HepG2 (cell line): ENCODE data around the gene GRIK1. TPM values are rescaled to one million over a fixed set of nuclear protein-coding genes. Genes with fewer than 3 reads are reported as not detected.

Experiments
- ATAC-seq: fragments of 200-7000 bp; cut with Tn5 transposase; 3 replicates; pipeline ENCODE4 v1.9.1; 2020; ENCODE audit warnings: mild to moderate bottlenecking, moderate library complexity
- BruUV-seq: library from RNA; stranded (reverse); fragments of 400-500 nt; replicated peaks from 2 replicates; lab custom pipeline; 2021; lab: Mats Ljungman, UMichigan
- CTCF ChIA-PET: fragments of 300-600 bp; formaldehyde crosslinking; extraction: SDS; loops from one replicate; lab custom pipeline; 2021; ENCODE audit warnings: low total read pairs, inconsistent platforms, low intra/inter-chr PET ratio; lab: Yijun Ruan, JAX
- POLR2A ChIA-PET: fragments of 350-600 bp; sonication (Branson Sonifier 250); formaldehyde crosslinking; loops from one replicate; lab custom pipeline; 2020; ENCODE audit warnings: antibody characterized with exemption, inconsistent platforms; lab: Yijun Ruan, JAX
- DNase-seq: peaks from one replicate; pipeline ENCODE4 v3.0.0-alpha.2; 2015; ENCODE audit warnings: low spot score
- FAIRE-seq: peaks from 3 replicates; lab custom pipeline; 2011; peaks lifted over from hg19 to GRCh38; lab: Jason Lieb, UNC
- H2AFZ ChIP-seq: one replicate; pipeline ENCODE4 v1.6.1; 2011; ENCODE audit warnings: low read length, inconsistent platforms
- H3K27ac ChIP-seq: fragments of 300-600 bp; 3 replicates; pipeline ENCODE4 v1.8.0; 2011; ENCODE audit warnings: mixed run types, mild to moderate bottlenecking, mixed read lengths, low read length, inconsistent platforms; ENCODE audit not compliant: insufficient read depth; ENCODE audit errors: extremely low read length
- H3K27me3 ChIP-seq, 2 experiments: fragments of 200-600 bp in 1 of 2; 2 replicates in 1 of 2; 3 replicates in 1 of 2; pipeline versions ENCODE4 v1.6.0 to v1.8.0; 2011; ENCODE audit warnings: low read length in 2 of 2, mild to moderate bottlenecking in 2 of 2, moderate library complexity in 2 of 2, inconsistent platforms in 1 of 2; ENCODE audit not compliant: insufficient read depth in 2 of 2, control insufficient read depth in 1 of 2
- H3K36me3 ChIP-seq, 2 experiments: fragments of 200-600 bp in 1 of 2; replicated peaks in 1 of 2; 2 replicates in 1 of 2; 3 replicates in 1 of 2; pipeline versions ENCODE4 v1.5.1 to v1.8.0; 2011; ENCODE audit warnings: low read length in 2 of 2, inconsistent platforms in 1 of 2; ENCODE audit not compliant: insufficient read depth in 2 of 2, control insufficient read depth in 1 of 2
- H3K4me1 ChIP-seq: 2 replicates; pipeline ENCODE4 v1.5.1; 2012; ENCODE audit warnings: low read length, inconsistent platforms; ENCODE audit not compliant: insufficient read depth
- H3K4me2 ChIP-seq: 2 replicates; pipeline ENCODE4 v1.6.0; 2011; ENCODE audit warnings: low read depth, low read length, inconsistent platforms
- H3K4me3 ChIP-seq, 3 experiments: fragments of 200-600 bp in 1 of 3; sonication (generic), shearing (Covaris generic) in 1 of 3; replicated peaks in 1 of 3; 2 replicates each; pipeline ENCODE4 v1.5.1; 2011 to 2016; ENCODE audit warnings: low read length in 3 of 3, inconsistent platforms in 2 of 3, low read depth in 2 of 3, mild to moderate bottlenecking in 2 of 3, control low read depth in 1 of 3, mixed read lengths in 1 of 3; ENCODE audit not compliant: insufficient read depth in 1 of 3
- H3K79me2 ChIP-seq: one replicate; pipeline ENCODE4 v1.6.1; 2011; ENCODE audit warnings: low read length, inconsistent platforms; ENCODE audit not compliant: insufficient read depth
- H3K9ac ChIP-seq: 2 replicates; pipeline ENCODE4 v1.6.0; 2011; ENCODE audit warnings: mild to moderate bottlenecking, low read depth, low read length, inconsistent platforms; ENCODE audit not compliant: insufficient read depth
- H3K9me3 ChIP-seq: 2 replicates; pipeline ENCODE4 v1.5.1; 2012; ENCODE audit warnings: mild to moderate bottlenecking, low read length
- H4K20me1 ChIP-seq: 2 replicates; pipeline ENCODE4 v1.6.0; 2011; ENCODE audit warnings: inconsistent platforms, mild to moderate bottlenecking, low read length, moderate library complexity; ENCODE audit not compliant: insufficient read depth
- CBX2 ChIP-seq, 2 experiments: fragments of 200-600 bp in 1 of 2; sonication (generic); formaldehyde crosslinking in 1 of 2; IDR thresholded peaks; 2 replicates each; pipeline versions ENCODE4 v1.7.0 to v1.8.1; 2018 to 2022; ENCODE audit warnings: low read depth in 2 of 2, low read length in 1 of 2, mild to moderate bottlenecking in 1 of 2, missing genetic modification reagents in 1 of 2
- DMAP1 ChIP-seq: IDR thresholded peaks from 2 replicates; pipeline ENCODE4 v1.6.1; 2016
- HNRNPUL1 ChIP-seq: fragments of 200-400 bp; formaldehyde crosslinking; IDR thresholded peaks from 2 replicates; pipeline ENCODE4 v1.6.1; 2017; ENCODE audit warnings: low read depth, mild to moderate bottlenecking, low read length, moderate library complexity
- NR1H2 ChIP-seq: sonication (generic); formaldehyde crosslinking; IDR thresholded peaks from 2 replicates; pipeline ENCODE4 v1.8.1; 2022; ENCODE audit warnings: low read depth, missing genetic modification reagents, borderline replicate concordance
- PTBP1 ChIP-seq: fragments of 200-400 bp; formaldehyde crosslinking; IDR thresholded peaks from 2 replicates; pipeline ENCODE4 v1.6.1; 2018; ENCODE audit warnings: low read length, low read depth; ENCODE audit not compliant: poor library complexity, severe bottlenecking
- RFX5 ChIP-seq: IDR thresholded peaks from 2 replicates; pipeline ENCODE4 v1.6.1; 2011; ENCODE audit warnings: low read depth, low read length, improper control_type of control experiment
- SMYD3 ChIP-seq: sonication (generic); formaldehyde crosslinking; IDR thresholded peaks from 2 replicates; pipeline ENCODE4 v1.8.1; 2023; ENCODE audit warnings: mild to moderate bottlenecking, missing genetic modification reagents
- TAF15 ChIP-seq: fragments of 200-400 bp; formaldehyde crosslinking; IDR thresholded peaks from one replicate; pipeline ENCODE4 v1.6.1; 2018; ENCODE audit warnings: mild to moderate bottlenecking, low read depth, low read length; ENCODE audit not compliant: poor library complexity, severe bottlenecking
- TMF1 ChIP-seq: sonication (generic); formaldehyde crosslinking; IDR thresholded peaks from 2 replicates; pipeline ENCODE4 v1.8.1; 2022; ENCODE audit warnings: low read depth, missing genetic modification reagents
- ZNF350 ChIP-seq: sonication (generic); formaldehyde crosslinking; IDR thresholded peaks from 2 replicates; pipeline ENCODE4 v1.4.0; 2020; ENCODE audit warnings: mild to moderate bottlenecking, low read depth, missing genetic modification reagents, borderline replicate concordance
- ZNF562 ChIP-seq: sonication (generic); formaldehyde crosslinking; IDR thresholded peaks from 2 replicates; pipeline ENCODE4 v1.8.0; 2022; ENCODE audit warnings: missing genetic modification reagents, borderline replicate concordance
- ZNF761 ChIP-seq: sonication (generic); formaldehyde crosslinking; conservative IDR thresholded peaks from 2 replicates; pipeline ENCODE4 v1.4.0; 2020; ENCODE audit warnings: mild to moderate bottlenecking, missing genetic modification reagents
- WGBS: methylation state at CpG from one replicate; pipeline ENCODE4 v1.1.6; 2017; ENCODE audit warnings: low lambda C conversion rate; 5-methylcytosine and 5-hydroxymethylcytosine counted together
- in situ Hi-C: cut with HindIII; loops from 2 replicates; pipeline ENCODE4 v1.10.0; 2017; ENCODE audit warnings: low pct_unique_long_range_greater_than_20kb; ENCODE audit not compliant: extremely low pct_ligation_motif_present
- intact Hi-C: fragments of 100-400 bp; cut with micrococcal nuclease; formaldehyde crosslinking; loops from one replicate; pipeline ENCODE4 v1.10.0; 2022; ENCODE audit not compliant: unreplicated experiment
- polyA plus RNA-seq, 8 experiments: library from polyadenylated mRNA; depleted of rRNA in 3 of 8; stranded (reverse) in 7 of 8; unstranded in 1 of 8; fragments of >200 nt; fragmentation: Illumina TruSeq in 4 of 8; extraction: Trizol in 4 of 8; gene quantifications; 2 replicates each; pipeline versions ENCODE4 v1.2.1 to v1.2.3, GENCODE V29; 2011 to 2016; ENCODE audit warnings: low read depth in 4 of 8, missing spikeins in 1 of 8, mixed read lengths in 1 of 8; ENCODE audit not compliant: insufficient read depth in 1 of 8
- total RNA-seq, 5 experiments: library from RNA; depleted of rRNA; stranded (reverse); fragments of >200 nt; fragmentation: Illumina TruSeq; extraction: Trizol; gene quantifications; 2 replicates each; pipeline ENCODE4 v1.2.3, GENCODE V29; 2016; ENCODE audit warnings: low read depth in 1 of 5
- TF ChIP-seq, protein P1 (sequence below): sonication (generic); formaldehyde crosslinking; IDR thresholded peaks from 2 replicates; pipeline ENCODE4 v1.4.0; 2020; ENCODE audit warnings: missing genetic modification reagents, mild to moderate bottlenecking, borderline replicate concordance
- TF ChIP-seq, protein P2 (sequence below): sonication (generic); formaldehyde crosslinking; IDR thresholded peaks from 2 replicates; pipeline ENCODE4 v1.5.0; 2020; ENCODE audit warnings: missing genetic modification reagents
- TF ChIP-seq, protein P3 (sequence below): sonication (generic); formaldehyde crosslinking; IDR thresholded peaks from 2 replicates; pipeline ENCODE4 v1.5.0; 2020; ENCODE audit warnings: mild to moderate bottlenecking, missing genetic modification reagents, borderline replicate concordance
- TF ChIP-seq, protein P4 (sequence below): sonication (generic); formaldehyde crosslinking; IDR thresholded peaks from 2 replicates; pipeline ENCODE4 v1.8.0; 2022; ENCODE audit warnings: mild to moderate bottlenecking, missing genetic modification reagents

The GRIK1 gene
- total and polyA plus RNA-seq, 2 of the 13 experiments (the other 11 are each of a cell fraction or from before 2014, with no cell fraction given) = not detected

DNA sequence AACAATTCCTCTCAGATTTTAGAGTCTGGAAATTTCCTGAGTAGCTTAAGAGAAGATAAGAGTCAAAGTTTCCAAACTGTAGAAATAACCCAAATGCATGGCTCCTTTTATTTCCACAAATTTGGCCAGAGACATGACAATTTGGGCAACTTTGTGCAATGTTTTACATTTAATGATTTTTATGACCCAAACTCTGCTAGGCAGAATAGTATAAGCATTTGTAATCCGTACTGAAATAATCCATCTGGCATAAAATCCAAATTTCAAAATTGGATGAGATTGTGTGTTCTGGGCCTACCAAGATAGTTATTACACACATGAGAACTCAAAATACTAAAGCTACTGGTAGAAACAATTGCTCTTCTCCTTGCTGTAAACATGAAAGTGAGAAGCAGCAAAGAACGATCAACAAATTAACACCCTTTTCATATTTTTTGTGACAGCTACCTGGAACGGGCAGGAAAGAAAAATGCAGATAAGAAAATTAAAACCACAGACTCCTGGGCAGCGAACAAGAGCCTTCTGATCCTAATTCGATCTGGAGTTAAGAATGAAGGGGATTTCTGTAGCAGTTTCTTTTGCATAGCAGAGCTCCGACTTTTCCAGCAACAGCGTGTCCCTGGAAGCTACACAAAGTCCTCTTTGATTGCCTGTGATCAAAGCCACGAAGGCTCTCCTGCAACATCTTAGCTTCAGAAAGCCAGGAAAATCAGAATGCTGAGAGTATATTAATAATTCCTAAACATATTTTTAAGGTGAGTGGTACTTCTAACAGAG is 191.2 kb downstream of the GRIK1 start:
- POLR2A ChIA-PET = no interaction called here
- no peaks in the 10 kb centered on the region for H3K36me3 ChIP-seq
- H3K9ac ChIP-seq = no peak overlapping the region
- no peak overlapping the region for H3K4me3 ChIP-seq
- intact Hi-C loops = no loop called here
- no peak for DNase-seq
- 5% methylated on average over 8 of the region's 8 CpGs for WGBS
- ATAC-seq = no peak
- no peak for FAIRE-seq
- no peak overlapping the region for H2AFZ ChIP-seq
- no peaks in the 10 kb centered on the region for H3K27me3 ChIP-seq
- no peaks in the 10 kb centered on the region for H3K4me1 ChIP-seq
- no peaks in the 10 kb centered on the region for H3K79me2 ChIP-seq
- H3K9me3 ChIP-seq = no peaks in the 10 kb centered on the region
- no TSS peak for BruUV-seq
- CTCF ChIA-PET = no interaction called here
- H4K20me1 ChIP-seq = no peaks in the 10 kb centered on the region
- H3K27ac ChIP-seq = no peak overlapping the region
- in situ Hi-C loops = no loop called here
- no peak overlapping the region for H3K4me2 ChIP-seq
- TF ChIP-seq TAF15 (no peak), NR1H2 (CRISPR knock-in tag) (no peak), ZNF761 (CRISPR knock-in tag) (no peak), CBX2 (IDR thresholded peaks at IDR 0.05; ENCODE audit: low read depth, low read length) (no peak), CBX2 (CRISPR knock-in tag; IDR thresholded peaks at IDR 0.05; ENCODE audit: low read depth) (no peak), SMYD3 (CRISPR knock-in tag) (no peak), HNRNPUL1 (no peak), ZNF350 (CRISPR knock-in tag) (no peak), TMF1 (CRISPR knock-in tag) (no peak), ZNF562 (CRISPR knock-in tag) (no peak), DMAP1 (CRISPR knock-in tag) (no peak), RFX5 (no peak), PTBP1 (no peak)
- TF ChIP-seq, protein P1, sequence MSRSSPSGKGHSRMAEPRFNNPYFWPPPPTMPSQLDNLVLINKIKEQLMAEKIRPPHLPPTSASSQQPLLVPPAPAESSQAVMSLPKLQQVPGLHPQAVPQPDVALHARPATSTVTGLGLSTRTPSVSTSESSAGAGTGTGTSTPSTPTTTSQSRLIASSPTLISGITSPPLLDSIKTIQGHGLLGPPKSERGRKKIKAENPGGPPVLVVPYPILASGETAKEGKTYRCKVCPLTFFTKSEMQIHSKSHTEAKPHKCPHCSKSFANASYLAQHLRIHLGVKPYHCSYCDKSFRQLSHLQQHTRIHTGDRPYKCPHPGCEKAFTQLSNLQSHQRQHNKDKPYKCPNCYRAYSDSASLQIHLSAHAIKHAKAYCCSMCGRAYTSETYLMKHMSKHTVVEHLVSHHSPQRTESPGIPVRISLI = no peak
- TF ChIP-seq, protein P2, sequence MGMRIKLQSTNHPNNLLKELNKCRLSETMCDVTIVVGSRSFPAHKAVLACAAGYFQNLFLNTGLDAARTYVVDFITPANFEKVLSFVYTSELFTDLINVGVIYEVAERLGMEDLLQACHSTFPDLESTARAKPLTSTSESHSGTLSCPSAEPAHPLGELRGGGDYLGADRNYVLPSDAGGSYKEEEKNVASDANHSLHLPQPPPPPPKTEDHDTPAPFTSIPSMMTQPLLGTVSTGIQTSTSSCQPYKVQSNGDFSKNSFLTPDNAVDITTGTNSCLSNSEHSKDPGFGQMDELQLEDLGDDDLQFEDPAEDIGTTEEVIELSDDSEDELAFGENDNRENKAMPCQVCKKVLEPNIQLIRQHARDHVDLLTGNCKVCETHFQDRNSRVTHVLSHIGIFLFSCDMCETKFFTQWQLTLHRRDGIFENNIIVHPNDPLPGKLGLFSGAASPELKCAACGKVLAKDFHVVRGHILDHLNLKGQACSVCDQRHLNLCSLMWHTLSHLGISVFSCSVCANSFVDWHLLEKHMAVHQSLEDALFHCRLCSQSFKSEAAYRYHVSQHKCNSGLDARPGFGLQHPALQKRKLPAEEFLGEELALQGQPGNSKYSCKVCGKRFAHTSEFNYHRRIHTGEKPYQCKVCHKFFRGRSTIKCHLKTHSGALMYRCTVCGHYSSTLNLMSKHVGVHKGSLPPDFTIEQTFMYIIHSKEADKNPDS (CRISPR knock-in tag) = no peak
- TF ChIP-seq, protein P3, sequence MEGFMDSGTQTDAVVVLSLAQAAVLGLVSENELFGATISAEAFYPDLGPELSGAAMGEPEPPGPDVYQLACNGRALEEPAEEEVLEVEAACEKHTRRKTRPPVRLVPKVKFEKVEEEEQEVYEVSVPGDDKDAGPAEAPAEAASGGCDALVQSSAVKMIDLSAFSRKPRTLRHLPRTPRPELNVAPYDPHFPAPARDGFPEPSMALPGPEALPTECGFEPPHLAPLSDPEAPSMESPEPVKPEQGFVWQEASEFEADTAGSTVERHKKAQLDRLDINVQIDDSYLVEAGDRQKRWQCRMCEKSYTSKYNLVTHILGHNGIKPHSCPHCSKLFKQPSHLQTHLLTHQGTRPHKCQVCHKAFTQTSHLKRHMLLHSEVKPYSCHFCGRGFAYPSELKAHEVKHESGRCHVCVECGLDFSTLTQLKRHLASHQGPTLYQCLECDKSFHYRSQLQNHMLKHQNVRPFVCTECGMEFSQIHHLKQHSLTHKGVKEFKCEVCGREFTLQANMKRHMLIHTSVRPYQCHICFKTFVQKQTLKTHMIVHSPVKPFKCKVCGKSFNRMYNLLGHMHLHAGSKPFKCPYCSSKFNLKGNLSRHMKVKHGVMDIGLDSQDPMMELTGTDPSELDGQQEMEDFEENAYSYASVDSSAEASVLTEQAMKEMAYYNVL (CRISPR knock-in tag) = no peak
- TF ChIP-seq, protein P4, sequence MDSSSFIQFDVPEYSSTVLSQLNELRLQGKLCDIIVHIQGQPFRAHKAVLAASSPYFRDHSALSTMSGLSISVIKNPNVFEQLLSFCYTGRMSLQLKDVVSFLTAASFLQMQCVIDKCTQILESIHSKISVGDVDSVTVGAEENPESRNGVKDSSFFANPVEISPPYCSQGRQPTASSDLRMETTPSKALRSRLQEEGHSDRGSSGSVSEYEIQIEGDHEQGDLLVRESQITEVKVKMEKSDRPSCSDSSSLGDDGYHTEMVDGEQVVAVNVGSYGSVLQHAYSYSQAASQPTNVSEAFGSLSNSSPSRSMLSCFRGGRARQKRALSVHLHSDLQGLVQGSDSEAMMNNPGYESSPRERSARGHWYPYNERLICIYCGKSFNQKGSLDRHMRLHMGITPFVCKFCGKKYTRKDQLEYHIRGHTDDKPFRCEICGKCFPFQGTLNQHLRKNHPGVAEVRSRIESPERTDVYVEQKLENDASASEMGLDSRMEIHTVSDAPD (CRISPR knock-in tag) = no peak
